ENCODE measurements around the gene ST3GAL4.

DNA sequence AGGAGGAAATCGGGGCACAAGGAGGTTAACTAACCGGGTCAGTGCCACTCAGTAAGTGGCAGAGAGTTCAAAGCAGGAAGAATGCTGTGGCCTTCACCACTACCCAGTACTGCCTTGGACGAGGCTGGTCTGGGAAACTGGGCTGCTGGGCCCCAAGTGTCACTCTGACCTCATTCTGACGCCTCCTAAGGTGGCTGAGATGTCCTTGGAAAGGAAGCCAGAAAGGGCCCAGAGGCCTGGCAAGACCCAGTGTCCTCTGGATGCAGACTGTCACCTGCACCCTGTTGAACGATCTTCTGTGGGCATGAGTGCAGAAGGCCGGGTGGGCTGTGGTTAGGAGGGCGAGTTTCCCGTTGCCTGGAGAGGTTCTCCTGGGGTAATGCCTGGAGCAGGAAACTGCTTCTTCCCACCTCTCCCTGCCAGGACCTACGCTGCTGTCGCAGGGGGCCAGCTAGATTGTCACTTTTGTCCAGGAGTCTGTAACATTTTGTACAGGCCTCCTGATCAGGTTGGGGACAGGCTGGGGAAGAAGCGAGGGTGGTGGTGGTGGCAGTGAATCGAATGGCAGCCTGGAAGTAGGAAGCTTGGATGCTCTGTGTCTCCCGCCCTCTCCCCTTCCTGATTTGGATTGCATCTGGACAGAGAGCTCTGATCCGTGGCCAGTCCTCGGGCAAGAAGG lies 105.1 kb downstream of the ST3GAL4 start:
- TF ChIP-seq CTCF (conservative IDR thresholded peaks at IDR 0.05) (no peak), ZFX (IDR thresholded peaks at IDR 0.05) (no peak)
